Gastroesophageal sphincter (tissue), 3 donors: ENCODE data around the gene TSPEAR.

Source experiments
- EP300 ChIP-seq: sonication (generic); formaldehyde crosslinking; IDR thresholded peaks from one replicate; pipeline ENCODE4 v1.6.1; 2017; ENCODE audit warnings: antibody characterized with exemption, mild to moderate bottlenecking
- POLR2A ChIP-seq, 2 donors: fragments of 450-650 bp; IDR thresholded peaks; one replicate each; pipeline ENCODE4 v1.6.1; 2017; ENCODE audit warnings: antibody characterized with exemption in 2 of 2, mild to moderate bottlenecking in 2 of 2, moderate library complexity in 1 of 2
- POLR2AphosphoS5 ChIP-seq: sonication (generic); formaldehyde crosslinking; IDR thresholded peaks from one replicate; pipeline ENCODE4 v1.6.1; 2017; ENCODE audit warnings: antibody characterized with exemption
- TF ChIP-seq, protein P1 (sequence below), 4 experiments: fragments of 200-600 bp in 2 of 4; fragments of 450-650 bp in 2 of 4; sonication (generic) in 1 of 4; IDR thresholded peaks; one replicate each; pipeline ENCODE4 v1.5.1; 2017 to 2019; ENCODE audit warnings: antibody characterized with exemption in 4 of 4, mild to moderate bottlenecking in 2 of 4, moderate library complexity in 2 of 4

- TF ChIP-seq POLR2AphosphoS5 (no peak), EP300 (no peak), POLR2A (IDR thresholded peaks at IDR 0.05) (no peak)
- TF ChIP-seq, protein P1, sequence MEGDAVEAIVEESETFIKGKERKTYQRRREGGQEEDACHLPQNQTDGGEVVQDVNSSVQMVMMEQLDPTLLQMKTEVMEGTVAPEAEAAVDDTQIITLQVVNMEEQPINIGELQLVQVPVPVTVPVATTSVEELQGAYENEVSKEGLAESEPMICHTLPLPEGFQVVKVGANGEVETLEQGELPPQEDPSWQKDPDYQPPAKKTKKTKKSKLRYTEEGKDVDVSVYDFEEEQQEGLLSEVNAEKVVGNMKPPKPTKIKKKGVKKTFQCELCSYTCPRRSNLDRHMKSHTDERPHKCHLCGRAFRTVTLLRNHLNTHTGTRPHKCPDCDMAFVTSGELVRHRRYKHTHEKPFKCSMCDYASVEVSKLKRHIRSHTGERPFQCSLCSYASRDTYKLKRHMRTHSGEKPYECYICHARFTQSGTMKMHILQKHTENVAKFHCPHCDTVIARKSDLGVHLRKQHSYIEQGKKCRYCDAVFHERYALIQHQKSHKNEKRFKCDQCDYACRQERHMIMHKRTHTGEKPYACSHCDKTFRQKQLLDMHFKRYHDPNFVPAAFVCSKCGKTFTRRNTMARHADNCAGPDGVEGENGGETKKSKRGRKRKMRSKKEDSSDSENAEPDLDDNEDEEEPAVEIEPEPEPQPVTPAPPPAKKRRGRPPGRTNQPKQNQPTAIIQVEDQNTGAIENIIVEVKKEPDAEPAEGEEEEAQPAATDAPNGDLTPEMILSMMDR (IDR thresholded peaks at IDR 0.05) = no peak
Measured at GRCh38 chr21:44758141-44758561, 46.8 kb upstream of the TSPEAR start.
